ENCODE measurements around the gene DLG1. TPM values are rescaled to one million over a fixed set of nuclear protein-coding genes. Genes with fewer than 3 reads are reported as not detected.

The DLG1 gene
- total and polyA plus RNA-seq, 9 of the 15 experiments (the other 6 are each of a cell fraction or from before 2014, with no cell fraction given) = 9.4 to 63.5 (median 43.6) TPM

DNA sequence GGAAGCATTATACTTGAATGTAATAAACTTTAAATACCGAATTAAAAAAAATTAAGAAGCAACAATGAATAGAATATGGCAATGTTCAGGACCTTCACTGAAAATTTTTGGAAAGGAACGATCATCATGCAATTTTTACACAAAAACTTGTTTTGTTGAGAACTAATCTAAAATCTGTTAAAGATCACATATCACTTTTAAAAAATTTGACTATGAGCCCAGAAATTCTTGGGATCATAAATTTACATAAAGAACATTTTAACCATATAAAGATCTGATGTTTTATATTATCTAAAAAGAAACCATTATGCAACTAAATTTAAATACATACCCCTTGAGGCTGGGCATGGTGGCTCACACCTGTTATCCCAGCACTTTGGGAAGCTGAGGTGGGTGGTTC lies 192.6 kb downstream of the DLG1 start:
- no peak for TF ChIP-seq ETV5 (CRISPR knock-in tag; IDR thresholded peaks at IDR 0.05; ENCODE audit: low read depth)
- no peak for TF ChIP-seq MAFF (IDR thresholded peaks at IDR 0.05; ENCODE audit: low read length)
- WGBS (ENCODE audit: insufficient coverage, low coverage, missing lambda C conversion rate) = 92% methylated on average over 2 of the region's 2 CpGs
- no peak overlapping the region for H2AFZ ChIP-seq (ENCODE audit: low read depth, low read length)
- ChIA-PET POLR2A (interaction anchor here (0.6 kb wide), 1 partner anchor 16 kb away, joined by 3 read pairs; no protein-coding TSS in a partner anchor), CTCF (ENCODE audit: low intra/inter-chr PET ratio) (no interaction called here)
- H3K4me2 ChIP-seq (ENCODE audit: insufficient read depth, low read length) = no peak overlapping the region
- no peak overlapping the region for H3K27ac ChIP-seq (ENCODE audit: extremely low read depth, low read depth, low read length)
- peaks cover 23% of the 10 kb centered on the region for H3K36me3 ChIP-seq (ENCODE audit: control insufficient read depth, insufficient read depth, low read length)
- DNase-seq (ENCODE audit: extremely low read depth in 1 of 4, low spot score in 3 of 4) (no peak), FAIRE-seq (no peak), ATAC-seq (no peak)
- H3K9me3 ChIP-seq (replicated peaks; ENCODE audit: control insufficient read depth, insufficient read depth, low read depth, low read length) = no peaks in the 10 kb centered on the region
- intact Hi-C loops (cut with micrococcal nuclease) (no loop called here), in situ Hi-C loops (cut with MboI) (no loop called here)
- H3K27me3 ChIP-seq (ENCODE audit: control insufficient read depth in 2 of 2, insufficient read depth in 2 of 2, low read length in 2 of 2) = no peaks in the 10 kb centered on the region
- BruUV-seq (replicated peaks) = no TSS peak
- no peaks in the 10 kb centered on the region for H3K9me1 ChIP-seq (ENCODE audit: control insufficient read depth, insufficient read depth, low read length)
- no peaks in the 10 kb centered on the region for H4K20me1 ChIP-seq (replicated peaks; ENCODE audit: control insufficient read depth, insufficient read depth, low read length)
- no peak overlapping the region for H3K4me3 ChIP-seq
- H3K4me1 ChIP-seq (replicated peaks in 1 of 2; ENCODE audit: control insufficient read depth in 2 of 2, insufficient read depth in 2 of 2, low read length in 2 of 2) = no peaks in the 10 kb centered on the region
- no peaks in the 10 kb centered on the region for H3K79me2 ChIP-seq (ENCODE audit: control insufficient read depth, insufficient read depth, low read length)
- no peak overlapping the region for H3K9ac ChIP-seq (ENCODE audit: insufficient read depth in 1 of 2, low read depth in 2 of 2, low read length in 2 of 2)

- WGBS (ENCODE audit: insufficient coverage, low coverage, missing lambda C conversion rate) = 78% methylated on average over 1 of the region's 1 CpG
- Histone ChIP-seq H3K4me3 (no peak overlapping the region), H3K9me1 (ENCODE audit: control insufficient read depth, insufficient read depth, low read length) (no peaks in the 10 kb centered on the region), H2AFZ (ENCODE audit: low read depth, low read length) (no peak overlapping the region), H3K4me2 (ENCODE audit: insufficient read depth, low read length) (no peak overlapping the region), H3K9me3 (replicated peaks; ENCODE audit: control insufficient read depth, insufficient read depth, low read depth, low read length) (no peaks in the 10 kb centered on the region), H3K27ac (ENCODE audit: extremely low read depth, low read depth, low read length) (no peak overlapping the region), H3K27me3 (ENCODE audit: control insufficient read depth in 2 of 2, insufficient read depth in 2 of 2, low read length in 2 of 2) (no peaks in the 10 kb centered on the region), H3K4me1 (replicated peaks in 1 of 2; ENCODE audit: control insufficient read depth in 2 of 2, insufficient read depth in 2 of 2, low read length in 2 of 2) (no peaks in the 10 kb centered on the region), H4K20me1 (replicated peaks; ENCODE audit: control insufficient read depth, insufficient read depth, low read length) (no peaks in the 10 kb centered on the region), H3K79me2 (ENCODE audit: control insufficient read depth, insufficient read depth, low read length) (no peaks in the 10 kb centered on the region), H3K36me3 (ENCODE audit: control insufficient read depth, insufficient read depth, low read length) (peaks cover 18% of the 10 kb centered on the region; the same call in 2 of the 3 replicates), H3K9ac (ENCODE audit: insufficient read depth in 1 of 2, low read depth in 2 of 2, low read length in 2 of 2) (no peak overlapping the region)
- ChIA-PET CTCF (ENCODE audit: low intra/inter-chr PET ratio) (no interaction called here), POLR2A (no interaction called here)
- in situ Hi-C loops (cut with MboI) = no loop called here
- no TSS peak for BruUV-seq (replicated peaks)
- ATAC-seq = no peak
- no peak for DNase-seq (ENCODE audit: extremely low read depth in 1 of 4, low spot score in 3 of 4)
- intact Hi-C loops (cut with micrococcal nuclease) = no loop called here
- no peak for FAIRE-seq
- TF ChIP-seq NCOA6 (IDR thresholded peaks at IDR 0.05) = no peak
- TF ChIP-seq, protein P1, sequence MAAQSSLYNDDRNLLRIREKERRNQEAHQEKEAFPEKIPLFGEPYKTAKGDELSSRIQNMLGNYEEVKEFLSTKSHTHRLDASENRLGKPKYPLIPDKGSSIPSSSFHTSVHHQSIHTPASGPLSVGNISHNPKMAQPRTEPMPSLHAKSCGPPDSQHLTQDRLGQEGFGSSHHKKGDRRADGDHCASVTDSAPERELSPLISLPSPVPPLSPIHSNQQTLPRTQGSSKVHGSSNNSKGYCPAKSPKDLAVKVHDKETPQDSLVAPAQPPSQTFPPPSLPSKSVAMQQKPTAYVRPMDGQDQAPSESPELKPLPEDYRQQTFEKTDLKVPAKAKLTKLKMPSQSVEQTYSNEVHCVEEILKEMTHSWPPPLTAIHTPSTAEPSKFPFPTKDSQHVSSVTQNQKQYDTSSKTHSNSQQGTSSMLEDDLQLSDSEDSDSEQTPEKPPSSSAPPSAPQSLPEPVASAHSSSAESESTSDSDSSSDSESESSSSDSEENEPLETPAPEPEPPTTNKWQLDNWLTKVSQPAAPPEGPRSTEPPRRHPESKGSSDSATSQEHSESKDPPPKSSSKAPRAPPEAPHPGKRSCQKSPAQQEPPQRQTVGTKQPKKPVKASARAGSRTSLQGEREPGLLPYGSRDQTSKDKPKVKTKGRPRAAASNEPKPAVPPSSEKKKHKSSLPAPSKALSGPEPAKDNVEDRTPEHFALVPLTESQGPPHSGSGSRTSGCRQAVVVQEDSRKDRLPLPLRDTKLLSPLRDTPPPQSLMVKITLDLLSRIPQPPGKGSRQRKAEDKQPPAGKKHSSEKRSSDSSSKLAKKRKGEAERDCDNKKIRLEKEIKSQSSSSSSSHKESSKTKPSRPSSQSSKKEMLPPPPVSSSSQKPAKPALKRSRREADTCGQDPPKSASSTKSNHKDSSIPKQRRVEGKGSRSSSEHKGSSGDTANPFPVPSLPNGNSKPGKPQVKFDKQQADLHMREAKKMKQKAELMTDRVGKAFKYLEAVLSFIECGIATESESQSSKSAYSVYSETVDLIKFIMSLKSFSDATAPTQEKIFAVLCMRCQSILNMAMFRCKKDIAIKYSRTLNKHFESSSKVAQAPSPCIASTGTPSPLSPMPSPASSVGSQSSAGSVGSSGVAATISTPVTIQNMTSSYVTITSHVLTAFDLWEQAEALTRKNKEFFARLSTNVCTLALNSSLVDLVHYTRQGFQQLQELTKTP (IDR thresholded peaks at IDR 0.05; ENCODE audit: low read depth in 1 of 2, partially characterized antibody in 2 of 2) = no peak
- TF ChIP-seq TCF15 (CRISPR knock-in tag; IDR thresholded peaks at IDR 0.05) = no peak
- TF ChIP-seq CCNT2 (IDR thresholded peaks at IDR 0.05; ENCODE audit: borderline replicate concordance, extremely low read depth, insufficient read length, low read depth, low read length) = no peak
- no peak for TF ChIP-seq TFE3 (CRISPR knock-in tag; IDR thresholded peaks at IDR 0.05)
- TF ChIP-seq KHSRP (IDR thresholded peaks at IDR 0.05) = no peak
- TF ChIP-seq THRB (CRISPR knock-in tag; conservative IDR thresholded peaks at IDR 0.05) = no peak
These were observed 193.7 kb downstream of the DLG1 start for GRCh38 chr3:197104738-197105137.
